T follicular helper cell (primary cell): ENCODE results near the gene GALNT18.
A peak's percentile ranks its signal among the peaks of the same experiment; 100 is the strongest.

Experiments used
- DNase-seq: peaks from one replicate; pipeline ENCODE4 v3.0.0-alpha.2; 2020; ENCODE audit warnings: low read depth
- total RNA-seq, 2 experiments: gene quantifications; one replicate each; lab custom pipeline; 2026; lab: John Stamatoyannopoulos, UW

The GALNT18 gene
- 0.60 to 8.2 reads per million in 2 experiments for total RNA-seq

DNA sequence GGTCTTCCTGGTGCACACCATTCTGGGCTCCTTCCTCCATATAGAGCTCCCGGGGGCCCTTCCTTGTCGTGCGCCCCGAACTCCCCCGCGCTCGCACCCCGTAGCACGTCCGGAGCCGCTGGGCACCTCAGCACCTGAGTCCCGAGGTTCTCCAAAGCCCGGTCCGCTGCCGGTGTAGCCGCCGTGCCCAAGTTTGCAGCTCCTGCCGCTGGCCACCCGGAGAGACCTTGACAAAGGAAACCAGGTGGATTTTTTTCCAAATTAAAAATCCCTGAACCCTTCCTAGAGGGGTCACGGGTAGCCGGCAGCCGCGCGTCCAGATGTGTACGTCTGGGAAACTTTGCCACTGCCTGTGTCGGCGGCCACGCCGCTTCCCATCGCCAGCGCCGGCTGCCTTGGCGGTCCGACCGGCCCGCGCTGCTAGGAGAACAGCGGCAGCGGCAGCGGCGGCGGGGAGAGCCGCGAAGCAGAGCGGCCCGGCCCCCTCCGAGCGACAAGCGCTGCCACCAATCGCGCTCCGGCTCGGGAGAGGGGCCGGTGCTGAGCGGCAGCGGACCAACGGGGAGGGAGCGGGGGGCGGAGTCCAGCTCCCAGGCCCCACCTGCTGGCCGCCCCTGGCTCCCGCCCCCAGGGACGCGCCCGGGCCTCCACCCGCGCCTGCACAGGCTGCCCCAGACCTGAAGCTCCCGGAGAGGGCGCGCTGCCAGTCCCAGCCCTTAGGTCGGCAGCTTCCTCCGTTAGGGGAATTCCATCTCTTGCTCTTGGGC lies at the start of gene GALNT18:
TSS of gene GALNT18 (minus strand) at position 433 of the 767 bp plus-strand sequence.
- peak; percentile 65 for DNase-seq

DNA sequence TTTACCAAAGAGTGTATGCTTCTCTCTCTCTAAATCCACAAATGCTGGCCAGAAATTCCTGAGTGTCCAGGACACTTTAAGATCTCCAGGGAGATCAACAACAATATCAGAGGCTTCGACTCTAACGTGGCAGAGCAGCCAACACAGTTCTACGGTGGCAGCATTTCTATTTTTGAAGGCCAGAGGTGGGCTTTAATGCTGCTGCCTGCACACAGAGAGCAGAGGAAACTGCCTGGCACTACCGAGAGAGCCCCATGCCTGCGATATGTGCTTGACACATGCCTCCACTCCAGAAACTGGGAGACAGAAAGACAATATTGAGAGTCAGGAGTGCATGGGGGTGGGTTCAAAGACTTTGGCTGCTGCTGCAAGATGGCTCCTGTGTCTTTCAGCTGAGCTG lies 48.8 kb upstream of the GALNT18 start:
- DNase-seq: no peak

DNA sequence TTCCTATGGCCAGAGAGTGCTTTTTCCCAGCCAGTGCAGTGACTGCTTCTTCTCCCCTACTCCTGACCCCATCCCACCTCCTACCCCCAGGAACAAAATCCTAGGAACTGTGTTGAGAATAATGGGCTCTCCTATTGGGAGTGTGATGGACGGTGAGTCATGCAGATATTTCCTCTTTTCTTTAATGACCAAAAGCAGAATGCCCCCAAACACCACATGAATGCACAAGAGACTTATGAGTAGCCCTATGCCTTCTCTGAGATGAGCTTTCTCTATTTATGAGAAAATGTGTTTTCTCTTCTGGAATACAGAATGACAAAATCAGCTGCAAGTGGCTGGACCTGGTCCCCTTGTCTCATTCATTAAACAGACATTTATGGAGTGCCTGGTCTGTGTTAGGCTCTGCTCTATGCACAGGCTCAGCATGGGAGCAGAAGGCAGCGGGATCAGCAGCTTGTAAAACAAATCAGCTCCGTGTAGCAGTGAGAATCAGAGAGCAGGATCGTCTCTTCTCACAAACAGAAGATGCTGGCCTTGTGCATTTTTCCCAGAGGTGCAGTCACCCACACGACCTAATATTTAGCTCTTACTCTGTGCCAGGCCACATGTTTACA lies 47.5 kb upstream of the GALNT18 start:
- DNase-seq: no peak

DNA sequence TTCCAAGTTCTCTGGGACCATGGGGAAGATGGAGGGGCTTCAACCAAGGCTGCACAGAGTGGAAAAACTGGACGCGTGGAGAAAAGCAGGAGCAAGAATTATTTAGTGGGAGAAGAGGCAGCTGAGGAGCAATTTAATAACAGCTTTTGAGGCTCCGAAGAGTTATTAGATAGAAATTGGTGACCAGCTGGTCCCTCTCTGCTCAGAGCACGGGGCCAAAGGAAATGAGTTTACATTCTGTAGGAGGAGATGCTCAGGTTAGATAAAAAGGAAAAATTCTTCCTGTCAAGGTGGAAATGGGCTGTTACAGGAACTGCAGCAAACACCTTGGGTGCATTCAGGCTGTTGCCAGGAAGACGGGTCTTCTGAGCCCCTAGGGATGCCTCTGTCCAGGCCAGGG lies 47.0 kb upstream of the GALNT18 start:
- no peak for DNase-seq

DNA sequence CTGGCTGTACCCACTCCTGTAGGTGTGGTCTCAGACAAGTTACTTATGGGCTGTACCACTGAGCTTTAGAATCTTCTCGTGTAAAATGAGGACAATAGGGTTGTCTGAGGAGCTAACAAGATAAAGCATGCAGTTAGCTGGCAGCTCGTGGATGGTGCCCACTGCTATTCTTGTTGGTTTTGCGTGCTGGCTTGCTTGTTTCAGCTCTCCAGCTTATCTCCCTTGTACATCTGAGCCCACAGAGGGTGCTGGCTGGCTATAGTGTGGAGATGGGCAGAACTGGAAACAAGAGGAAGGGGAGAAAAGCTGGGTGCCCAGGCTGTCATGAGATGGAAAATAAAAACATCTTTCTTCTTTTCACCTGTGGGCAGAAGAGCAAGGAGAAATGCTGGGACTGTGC lies 46.5 kb upstream of the GALNT18 start:
- DNase-seq: no peak

DNA sequence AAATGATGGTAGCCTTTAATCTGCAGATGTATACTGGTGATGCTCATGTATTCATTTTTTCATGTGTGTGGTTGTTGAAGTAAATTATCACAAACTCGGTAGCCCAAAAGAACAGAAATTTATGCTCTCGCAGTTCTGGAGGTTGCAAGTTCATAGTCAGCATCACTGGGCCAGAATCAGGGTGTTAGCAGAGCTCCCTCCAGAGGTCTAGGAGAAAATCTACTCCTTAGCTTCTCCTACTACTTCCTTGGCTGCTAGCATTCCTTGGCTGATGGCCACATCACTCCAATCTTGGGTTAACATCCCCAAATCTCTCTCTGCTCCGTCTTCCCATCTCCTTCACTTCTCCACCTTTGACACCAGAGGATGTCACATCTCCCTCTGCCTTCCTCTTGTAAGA lies 45.3 kb upstream of the GALNT18 start:
- no peak for DNase-seq

DNA sequence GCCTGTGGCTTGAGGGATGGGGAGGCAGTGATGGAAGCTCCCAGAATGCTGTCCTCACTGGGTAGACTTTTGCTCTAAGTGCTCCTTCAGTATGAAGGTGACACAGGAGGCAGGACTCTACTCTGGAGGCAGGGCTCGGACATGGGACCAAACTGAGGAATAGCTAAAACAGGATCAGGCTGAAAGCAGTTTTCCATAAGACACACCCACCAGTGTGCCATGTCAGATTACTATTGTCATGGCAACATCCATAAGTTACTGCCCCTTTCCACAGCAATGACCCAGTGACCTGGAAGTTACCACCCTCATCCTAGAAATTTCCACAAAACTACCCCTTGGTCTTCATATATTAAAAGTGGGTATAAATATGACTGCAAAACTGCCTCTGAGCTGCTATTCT lies 43.6 kb upstream of the GALNT18 start:
- no peak for DNase-seq

DNA sequence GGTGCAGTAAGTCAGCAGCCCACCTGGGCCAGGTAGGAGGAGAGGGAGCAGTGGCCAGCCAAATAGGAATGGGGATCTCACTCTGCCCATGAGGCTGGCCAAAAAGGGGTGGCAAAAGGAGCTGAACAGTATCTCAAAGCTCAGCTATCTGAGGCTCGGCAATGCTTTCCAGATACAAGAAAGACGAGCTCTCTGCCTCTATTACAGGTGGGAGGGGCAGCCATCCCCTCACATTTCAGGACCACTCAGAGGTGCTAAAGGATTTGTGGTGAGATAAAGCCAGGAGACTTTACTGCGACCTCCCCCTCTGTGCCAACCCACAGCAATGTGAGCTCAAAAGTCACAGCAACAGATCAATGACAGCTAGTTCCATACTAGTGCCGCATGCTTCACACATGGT lies 42.1 kb upstream of the GALNT18 start:
- DNase-seq: no peak

DNA sequence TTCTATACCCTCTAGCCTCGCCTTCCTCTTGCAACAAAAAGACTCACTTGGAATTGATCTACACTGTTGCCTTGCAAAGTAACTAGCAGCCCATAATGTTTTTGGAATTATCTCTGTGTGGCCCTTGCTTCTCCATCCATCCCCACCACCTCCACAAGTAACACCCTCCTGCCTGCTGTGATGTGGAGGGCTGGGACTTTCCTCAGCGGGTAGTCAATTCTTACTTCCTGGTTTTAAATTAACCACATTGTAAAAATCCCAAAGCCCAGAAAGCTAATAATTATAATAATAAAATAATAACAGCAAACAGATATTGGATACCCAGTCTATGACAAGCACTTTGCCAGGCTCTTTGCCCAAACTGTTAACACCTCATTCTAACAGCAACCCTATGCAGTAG lies 40.8 kb upstream of the GALNT18 start:
- DNase-seq: no peak

DNA sequence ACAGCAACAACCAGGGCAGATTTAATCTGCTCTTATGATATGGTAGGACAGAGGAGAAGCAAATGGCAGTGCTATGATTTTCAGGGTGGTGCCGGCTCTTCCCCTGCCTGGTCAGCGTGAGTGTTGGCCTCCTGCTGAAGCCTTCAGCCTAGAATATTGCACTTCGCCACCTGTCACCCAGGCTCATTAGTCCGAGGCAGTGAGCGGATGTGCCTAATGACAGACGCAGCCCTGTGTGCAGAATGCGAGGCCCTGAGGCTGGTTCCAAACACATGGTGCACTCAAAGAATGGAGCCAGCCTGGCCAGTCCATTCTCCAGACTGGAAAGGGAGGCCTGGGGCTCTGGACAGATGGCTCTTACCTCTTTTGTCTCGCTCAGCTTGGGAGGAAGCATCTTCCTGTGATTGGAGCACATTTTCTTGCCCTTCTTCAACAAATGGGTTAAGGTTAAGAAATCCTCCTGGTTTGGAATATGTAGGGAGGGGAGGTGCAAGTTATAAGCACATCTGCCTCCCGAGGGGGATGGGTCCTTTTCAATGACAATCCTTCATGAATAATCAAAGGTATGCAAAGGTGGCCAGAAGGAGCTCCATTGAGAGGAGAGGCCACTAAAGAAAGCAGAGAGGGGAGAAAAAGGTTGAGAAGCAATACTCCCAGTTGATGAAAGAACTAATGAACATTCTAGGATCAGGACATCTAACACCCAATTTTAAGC lies 39.7 kb upstream of the GALNT18 start:
- no peak for DNase-seq

DNA sequence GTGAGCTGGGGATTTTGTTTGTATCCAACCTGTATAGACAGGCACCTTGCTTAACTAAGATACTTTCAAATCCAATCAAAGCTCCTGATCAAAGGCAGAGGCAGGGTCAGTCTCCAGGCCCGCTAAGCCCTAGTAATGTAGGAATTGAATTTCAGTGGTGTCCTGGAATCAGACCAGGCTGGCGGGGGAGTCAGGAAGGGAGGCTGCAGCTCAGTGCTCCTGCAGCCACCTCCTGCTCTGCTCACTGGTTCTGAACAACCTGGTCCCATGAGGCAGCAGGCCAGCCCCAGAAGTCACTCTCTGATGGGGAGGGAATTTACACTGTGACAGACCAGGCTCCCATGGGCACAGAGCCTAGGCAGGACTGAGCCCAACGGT lies 38.5 kb upstream of the GALNT18 start:
- DNase-seq: no peak

DNA sequence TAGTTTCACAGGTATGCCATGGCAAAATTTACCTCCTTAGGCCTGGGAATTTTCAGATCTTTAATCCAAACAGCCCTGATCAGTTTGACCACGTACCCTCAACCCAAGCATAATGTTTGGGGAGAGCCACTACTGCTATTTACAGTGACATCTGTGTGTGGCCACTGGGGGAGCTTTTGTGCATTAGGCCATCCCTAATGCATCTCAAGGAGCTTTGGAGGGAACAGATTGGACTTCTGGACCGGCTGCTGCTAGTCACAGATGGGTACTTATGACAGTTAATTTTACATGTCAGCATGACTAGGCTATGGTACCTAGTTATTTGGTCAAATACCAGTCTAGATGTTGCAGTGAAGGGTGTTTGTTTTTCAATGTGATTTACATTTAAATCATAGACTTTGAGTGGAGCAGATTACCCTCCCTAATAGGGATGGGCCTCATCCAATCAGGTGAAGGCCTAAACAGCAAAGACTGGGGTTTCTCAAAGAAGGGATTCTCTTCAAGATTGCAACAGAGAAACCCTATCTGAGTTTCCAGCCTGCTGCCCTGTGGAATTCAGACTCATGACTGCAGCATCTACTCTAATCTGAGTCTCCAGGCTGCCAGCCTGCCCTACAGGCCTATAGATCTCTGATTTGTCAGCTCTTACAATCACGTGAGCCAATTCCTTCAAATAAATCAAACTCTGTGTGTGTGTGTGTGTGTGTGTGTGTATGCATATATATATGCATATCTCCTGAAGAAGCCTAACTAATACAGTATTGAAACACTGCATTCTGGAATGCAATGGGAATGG lies 38.0 kb upstream of the GALNT18 start:
- no peak for DNase-seq

DNA sequence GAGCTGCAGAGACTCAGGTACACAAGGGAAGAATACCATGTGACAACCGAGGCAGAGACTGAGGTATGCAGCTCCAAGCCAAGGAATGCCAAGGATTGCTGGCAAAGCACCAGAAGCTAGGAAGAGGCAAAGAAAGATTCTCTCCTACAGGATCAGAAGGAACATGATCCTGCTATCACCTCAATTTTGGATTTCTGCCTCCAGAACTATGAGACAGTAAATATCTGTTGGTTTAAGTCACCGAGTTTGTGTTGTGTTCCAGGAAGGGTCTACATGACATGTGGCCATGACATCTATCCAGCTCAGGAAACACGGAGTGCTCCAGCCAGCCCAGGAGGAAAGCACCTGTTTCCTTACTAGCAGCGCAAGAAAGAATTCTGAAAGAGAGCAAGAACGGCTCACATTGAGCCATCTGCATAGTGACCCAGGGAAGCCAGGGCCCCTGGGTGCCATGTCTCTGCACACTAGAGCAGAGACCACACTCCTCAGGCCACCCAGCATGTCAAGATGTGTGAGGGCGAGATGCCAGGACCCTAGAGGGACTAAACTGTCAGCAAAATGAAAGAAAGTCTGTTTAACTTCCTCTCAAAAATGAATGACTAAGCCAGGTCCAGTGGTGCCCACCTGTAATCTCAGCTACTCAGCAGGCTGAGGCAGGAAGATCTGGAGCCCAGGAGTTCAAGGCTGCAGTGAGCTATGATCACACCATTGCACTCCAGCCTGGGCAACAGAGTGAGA lies 35.6 kb upstream of the GALNT18 start:
- no peak for DNase-seq

DNA sequence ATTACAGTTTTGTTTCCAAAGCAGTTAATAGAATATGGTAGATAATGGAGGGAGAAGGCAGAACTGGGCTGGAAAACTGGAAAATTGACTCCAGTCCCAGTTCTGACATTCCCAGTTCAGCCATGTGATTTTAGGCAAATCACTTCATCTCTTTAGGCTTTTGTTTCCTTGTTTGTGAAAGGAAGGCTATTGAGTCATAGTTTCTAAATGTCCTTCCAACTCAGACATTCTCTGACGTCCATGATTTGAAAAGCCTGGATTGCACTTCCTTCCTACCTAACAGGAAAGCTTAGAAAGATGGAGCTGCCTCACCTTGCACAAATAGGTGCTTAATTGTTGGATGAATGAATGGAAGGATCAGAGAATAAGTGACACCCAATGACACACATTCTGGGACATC lies 19.8 kb upstream of the GALNT18 start:
- DNase-seq: no peak

DNA sequence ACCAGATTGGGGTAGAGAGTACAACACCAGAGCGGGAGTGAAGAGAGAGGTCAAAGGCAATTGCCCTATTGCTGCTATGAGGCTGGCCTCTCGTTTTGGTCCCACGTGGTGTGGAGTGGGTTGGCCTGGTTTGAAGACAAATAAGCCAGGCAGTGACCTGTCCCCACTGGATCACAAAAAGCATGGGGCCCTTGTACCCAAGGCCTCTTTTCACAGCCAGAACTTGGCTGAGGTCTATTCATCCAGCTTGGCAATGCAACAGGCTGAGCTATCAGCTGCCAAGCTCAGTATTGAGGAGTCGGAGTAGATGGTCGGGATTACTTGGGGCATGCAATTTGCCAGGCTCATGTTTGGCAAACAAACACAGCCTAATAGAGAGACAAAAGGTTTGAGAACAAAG lies 19.2 kb upstream of the GALNT18 start:
- DNase-seq: no peak

DNA sequence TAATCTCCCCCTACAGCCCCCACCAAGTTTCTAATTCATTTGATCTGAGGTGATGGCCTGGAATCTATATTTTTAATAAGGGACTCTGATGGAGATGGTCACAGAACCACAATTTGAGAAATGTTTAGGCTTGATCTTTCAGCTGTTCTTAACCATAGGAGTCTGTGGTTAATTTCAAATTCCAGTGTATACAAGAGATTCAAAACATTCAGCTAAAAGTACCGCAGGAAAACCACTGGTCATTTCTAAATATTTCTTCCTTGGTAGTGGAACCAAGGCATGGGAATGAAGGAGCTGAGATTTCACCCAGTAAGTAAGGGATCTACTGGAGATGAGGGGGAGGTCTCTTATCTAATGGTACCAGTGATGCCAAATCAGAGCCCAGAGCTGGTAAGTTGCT lies 18.3 kb upstream of the GALNT18 start:
- no peak for DNase-seq

DNA sequence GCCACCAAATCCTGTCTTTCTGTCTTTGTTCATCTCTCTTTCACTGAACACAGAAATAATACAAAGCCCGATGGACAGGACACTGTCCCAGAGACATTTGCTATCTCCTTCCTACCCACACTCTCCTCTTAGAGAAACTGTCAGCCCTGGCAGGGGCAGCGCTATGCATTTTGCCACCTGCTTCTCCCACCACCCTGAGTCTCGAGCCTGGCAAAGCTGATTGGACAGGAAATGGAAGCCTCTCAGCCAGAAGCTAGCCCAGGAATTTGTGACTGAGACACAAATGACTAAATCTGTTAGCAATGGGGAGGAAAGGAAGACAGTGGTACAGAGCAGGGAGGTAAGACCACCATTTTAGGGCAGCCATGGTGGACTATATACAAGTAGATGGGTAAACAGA lies 14.9 kb upstream of the GALNT18 start:
- no peak for DNase-seq

DNA sequence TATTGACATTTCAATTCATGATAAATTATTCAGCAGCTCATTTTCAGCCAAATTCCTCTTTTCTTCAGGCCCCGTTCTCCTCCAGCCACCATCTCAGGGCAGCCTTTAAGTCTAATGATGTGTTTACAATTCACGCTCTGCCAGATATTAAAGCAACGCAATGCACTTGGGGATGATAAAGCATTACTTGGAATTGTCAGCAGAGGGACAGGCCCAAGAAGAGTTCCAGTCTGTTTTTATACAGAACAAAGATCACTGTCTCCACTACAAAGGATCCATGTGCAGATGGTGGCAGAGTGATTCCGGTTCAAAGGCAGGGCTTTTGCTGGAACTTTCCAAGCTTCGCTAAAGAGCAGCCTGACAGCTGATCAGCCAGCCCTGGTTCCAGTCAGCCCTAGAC lies 13.6 kb upstream of the GALNT18 start:
- DNase-seq: no peak

DNA sequence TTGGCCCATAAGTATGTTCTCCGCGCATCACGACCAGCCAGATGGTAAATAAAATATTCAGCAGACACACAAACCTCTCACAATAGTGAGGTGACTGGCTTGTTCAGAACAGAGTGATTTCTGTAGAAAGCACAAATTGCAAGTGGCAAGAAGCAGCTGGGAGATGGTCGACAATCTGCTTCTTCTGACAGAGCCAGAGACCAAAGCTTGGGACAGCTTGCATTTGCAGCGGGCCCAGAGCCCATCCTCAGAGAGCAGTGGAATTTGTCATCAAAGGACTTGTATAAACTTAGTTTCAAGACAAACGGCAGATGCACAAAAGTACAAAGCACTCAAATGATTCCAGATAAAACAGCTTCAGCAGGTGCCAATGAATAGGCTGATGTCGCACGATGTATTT lies 7.6 kb upstream of the GALNT18 start:
- no peak for DNase-seq

DNA sequence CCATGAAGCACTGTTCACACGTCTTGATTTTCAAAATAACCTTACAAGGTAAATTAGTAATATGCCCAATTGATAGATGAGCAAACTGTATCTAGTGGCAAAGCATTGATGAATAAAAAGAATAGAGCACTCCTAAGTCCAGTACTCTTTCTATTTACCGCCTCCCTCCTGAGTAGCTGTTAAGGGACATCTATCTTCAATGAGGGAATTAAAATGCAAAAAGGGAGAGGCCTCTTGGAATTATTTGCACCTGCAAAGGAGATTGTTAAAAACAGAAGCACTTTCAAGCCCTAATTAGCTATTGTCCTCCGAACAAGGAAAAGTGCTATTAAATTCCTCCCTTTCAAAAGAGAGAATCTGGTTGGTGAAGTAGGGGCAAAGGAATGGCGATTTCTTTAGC lies 6.8 kb upstream of the GALNT18 start:
- no peak for DNase-seq

DNA sequence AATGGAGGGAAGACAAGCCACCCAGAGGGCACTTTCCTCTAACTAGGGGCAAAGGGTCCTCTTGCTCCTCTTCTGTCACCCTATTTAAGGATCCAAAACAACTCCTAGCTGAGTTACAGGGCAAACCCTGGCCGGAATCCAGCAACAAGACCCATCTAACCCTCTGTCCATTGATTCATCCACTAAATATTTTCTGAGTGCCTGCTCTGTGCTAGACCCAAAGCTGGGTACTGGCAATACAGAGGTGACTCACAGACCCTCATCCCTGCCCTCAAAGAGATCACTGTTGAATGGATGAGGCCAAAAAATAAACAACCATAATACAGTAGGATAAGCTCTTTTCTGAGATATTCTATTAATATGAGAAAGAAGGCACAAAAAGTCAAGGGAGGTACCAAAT lies 4.3 kb upstream of the GALNT18 start:
- DNase-seq: no peak

DNA sequence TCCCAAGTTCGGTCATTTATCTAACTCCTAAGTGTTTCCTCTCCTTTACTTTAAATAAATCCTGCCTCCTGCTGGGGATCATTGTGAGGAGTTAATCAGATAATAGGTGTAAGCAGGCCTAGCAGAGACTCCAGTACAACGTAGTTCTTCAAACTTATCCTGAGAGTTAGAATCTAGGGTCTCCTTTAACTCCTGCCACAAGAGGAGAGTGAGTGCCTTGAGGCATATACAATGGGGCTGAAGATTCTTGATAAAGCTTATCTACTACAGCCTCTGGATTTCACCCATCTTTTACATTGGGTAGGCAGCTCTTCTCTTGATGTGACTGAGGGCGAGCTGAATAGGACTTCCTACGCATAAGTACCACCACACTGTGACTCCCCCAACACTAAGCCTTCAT lies 3.1 kb upstream of the GALNT18 start:
- DNase-seq: no peak
